Stimulated activated CD4-positive, alpha-beta T cell treated with anti-CD3 and anti-CD28 coated beads, Interleukin-2, amount 100 ng/mL, for 24 hours (primary cell): Measurements from ENCODE around the gene FBXW5.

Experiments
- DNase-seq, 2 donors: peaks; one replicate each; pipeline ENCODE4 v3.0.0-alpha.2; 2020

Gene FBXW5

GRCh38 chr9:136931611-136932130, 12.9 kb downstream of the FBXW5 start:
- DNase-seq: no peak

- no peak for DNase-seq
Measured at GRCh38 chr9:136930014-136930413, 14.5 kb downstream of the FBXW5 start.

- no peak for DNase-seq
Measured at GRCh38 chr9:136928591-136928990, 15.9 kb downstream of the FBXW5 start.

DNA sequence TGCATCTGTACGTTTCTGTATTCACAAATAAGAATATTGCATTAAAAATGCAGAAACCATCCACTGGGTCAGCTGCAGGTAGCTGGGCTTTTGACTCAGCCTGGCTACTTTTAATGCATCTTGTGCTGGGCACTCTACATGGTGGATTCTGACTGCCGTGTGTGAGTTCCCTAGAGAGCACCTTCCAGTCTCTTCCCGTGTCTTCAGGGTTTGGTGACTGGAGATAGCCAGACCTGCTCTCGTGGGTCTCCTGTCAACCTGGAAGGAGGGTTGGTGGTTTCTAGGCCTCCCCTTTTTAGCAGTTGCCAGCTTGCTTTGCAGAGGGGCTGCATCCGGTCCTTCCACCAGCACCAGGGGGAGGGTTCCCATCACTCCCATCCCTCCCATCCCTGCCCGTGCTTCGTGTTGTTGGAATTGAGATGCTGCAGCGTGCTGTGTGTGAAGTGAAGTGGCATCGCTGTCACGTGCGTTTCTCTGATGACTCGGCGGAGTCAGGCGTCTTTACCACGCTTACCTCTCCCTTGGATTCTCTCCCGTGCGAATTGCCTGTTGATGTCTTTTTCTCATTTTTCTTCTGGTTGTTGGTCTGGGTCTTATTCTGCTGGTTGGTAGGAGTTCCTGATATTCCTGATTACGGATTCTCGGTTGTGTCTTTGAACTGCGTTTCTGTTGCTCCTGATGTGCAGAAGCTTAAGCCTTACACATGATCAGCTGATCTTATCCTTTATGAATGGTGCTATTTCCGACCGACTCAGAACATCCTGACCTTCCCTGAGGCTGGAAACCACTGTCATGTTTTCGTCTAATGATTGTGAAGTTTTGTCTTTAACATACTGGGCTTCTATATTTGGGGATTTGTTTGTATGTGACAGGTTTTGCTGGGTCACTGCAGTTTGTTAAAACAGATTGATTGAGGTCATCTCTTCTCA, 16.9 kb downstream of the FBXW5 start:
- DNase-seq: no peak

DNA sequence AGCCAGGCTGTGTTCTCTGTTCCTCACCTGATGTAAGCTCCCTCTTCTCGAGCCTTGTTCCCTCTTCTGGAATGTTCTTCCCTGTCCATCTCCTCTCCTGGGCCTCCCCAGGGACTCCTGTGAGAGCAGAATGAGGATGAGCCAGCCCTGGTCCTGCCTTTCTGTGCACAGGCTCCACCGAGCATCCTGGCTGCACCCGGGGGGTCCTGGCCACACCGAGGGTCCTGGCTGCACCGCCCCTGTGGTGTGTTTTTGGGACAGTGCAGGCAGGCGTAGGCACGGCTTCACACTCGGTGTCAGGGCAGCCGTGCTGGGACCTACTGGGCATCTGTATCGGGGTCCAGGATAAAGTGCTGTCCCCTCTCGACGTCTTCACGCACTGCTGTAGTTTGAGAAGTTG, 17.8 kb downstream of the FBXW5 start:
- no peak for DNase-seq

GRCh38 chr9:136926154-136926704, 18.3 kb downstream of the FBXW5 start:
- no peak for DNase-seq

- no peak for DNase-seq
Measured at GRCh38 chr9:136925414-136926153, 19.0 kb downstream of the FBXW5 start.

- DNase-seq: no peak
Measured at GRCh38 chr9:136923881-136924280, 20.7 kb downstream of the FBXW5 start.

GRCh38 chr9:136922540-136922939, 22.0 kb downstream of the FBXW5 start:
- DNase-seq: no peak

DNA sequence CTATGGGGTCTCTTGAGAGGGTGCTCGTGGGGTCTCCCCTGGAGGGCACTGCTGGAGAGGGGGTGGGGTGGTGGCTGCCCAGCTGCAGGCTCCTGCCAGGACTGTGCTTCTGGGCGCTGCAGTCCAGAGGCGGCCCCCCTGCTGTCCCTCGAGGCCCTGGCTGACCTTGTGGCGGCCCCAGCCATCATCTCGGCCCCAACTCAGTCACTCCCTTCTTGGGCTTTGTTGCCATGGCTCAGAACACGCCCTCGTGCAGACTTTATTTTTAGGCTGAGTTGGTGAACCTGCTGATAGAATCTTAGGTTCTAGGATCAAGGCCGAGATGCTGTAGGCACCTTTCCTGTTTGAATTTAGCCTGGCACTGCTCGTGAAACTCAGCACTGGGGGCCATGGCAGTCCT, 22.8 kb downstream of the FBXW5 start:
- no peak for DNase-seq

GRCh38 chr9:136921307-136921706, 23.2 kb downstream of the FBXW5 start:
- DNase-seq: no peak

GRCh38 chr9:136920734-136921231, 23.8 kb downstream of the FBXW5 start:
- no peak for DNase-seq

DNA sequence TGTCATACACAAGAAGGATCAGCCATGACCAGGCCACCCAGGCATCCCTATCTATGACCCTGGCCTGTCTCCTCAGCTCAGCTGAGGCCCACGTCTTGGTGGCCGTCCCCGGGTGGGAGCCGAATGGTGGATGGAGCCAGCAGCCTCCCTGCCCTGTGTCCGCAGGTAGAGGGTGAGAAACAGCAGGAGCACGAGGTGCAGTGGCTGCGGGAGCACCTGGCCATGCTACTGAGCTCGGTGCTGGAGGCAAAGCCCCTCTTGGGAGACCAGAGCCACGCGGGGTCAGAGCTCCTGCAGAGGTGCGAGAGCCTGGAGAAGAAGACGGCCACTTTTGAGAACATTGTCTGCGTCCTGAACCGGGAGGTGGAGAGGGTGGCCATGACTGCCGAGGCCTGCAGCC, 24.5 kb downstream of the FBXW5 start:
- no peak for DNase-seq

DNA sequence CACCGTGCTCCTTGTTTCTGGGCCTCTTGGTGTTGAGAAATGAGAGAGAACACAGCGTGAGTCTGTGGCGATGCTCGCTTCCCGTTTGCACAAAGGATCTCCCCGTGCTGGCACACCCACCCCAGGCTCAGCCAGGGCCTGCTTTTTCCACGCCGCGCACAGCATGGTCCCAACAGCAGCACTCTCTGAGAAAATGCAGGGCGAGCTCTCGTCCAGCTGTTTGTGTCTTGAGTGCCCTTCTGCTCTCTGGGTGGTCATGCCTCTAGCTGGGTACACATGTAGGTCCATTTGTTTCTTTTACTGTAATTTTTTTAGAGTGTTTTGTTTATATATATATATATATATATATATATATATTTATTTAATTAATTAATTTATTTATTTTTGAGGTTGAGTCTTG, 26.6 kb downstream of the FBXW5 start:
- no peak for DNase-seq

DNA sequence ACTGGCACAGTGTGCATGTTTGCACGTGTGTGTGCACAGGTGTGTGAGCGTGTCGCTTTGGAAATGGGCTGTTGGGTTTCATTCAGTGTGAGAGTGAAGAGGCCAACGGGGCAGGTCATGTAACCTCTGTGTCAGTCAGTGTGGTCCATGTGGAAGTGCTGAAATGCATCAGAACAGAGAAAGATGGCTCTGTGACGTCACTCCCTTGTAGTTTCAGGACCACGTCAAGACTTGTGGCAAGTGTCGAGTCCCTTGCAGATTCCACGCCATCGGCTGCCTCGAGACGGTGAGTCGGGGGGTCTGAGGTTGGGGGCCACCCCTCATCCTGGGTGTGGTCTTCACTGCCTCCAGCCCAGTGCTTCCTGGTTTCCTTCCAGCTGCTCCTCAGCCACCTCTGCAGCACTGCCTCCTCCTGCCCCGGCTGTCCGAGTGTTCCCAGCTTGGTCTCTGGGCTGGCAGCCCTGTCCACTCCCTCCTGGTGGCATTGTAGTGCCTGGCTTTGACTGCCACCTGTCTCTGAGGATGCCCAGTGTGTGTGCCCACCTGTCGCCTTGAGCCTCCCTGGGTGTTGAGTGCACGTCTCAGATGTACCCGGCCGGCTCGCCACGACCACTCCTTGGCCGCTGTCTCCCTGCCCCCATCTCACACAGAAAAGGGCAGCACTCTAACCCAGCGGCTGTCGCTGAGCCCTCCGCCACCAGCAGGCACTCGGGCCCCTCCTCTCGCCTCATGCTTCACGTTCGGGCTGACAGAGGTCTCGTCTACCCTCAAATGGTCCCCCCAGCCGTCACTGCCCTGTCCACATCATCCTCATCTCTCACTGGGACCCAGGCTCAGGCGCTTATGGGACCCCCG, 28.0 kb downstream of the FBXW5 start:
- no peak for DNase-seq

DNA sequence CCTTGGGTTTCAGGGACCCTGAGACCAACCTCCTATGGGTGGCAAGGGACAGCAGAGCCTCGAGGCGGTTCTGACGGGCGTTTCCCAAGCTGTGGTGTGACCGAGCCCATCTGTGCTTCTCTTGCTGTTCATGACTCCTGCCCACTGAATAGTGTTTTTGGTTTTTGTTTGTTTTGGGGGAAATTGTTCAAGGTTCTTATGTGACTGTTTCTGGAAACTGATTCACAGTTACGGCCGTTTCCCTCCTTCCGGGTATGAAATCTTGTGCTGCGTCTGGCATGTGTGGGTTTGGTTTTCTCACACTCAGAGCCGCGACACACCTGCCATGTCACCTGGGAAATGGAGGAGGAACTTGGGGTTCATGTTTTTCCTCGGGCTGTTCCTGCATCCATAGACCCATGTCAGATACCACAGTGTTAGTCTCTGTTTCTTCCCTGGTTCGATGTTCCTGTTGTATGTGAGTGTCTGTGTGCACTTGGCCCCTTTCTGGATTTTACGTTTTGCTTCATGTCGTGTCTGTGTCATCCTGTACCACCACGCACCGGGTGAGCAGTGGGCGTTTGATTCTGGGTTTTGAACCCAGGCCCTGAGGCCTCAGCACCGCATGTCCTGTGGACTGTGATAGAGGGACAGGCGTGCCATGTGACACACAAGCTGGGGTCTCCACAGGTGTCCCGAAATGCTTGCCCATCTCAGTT, 28.8 kb downstream of the FBXW5 start:
- no peak for DNase-seq

DNA sequence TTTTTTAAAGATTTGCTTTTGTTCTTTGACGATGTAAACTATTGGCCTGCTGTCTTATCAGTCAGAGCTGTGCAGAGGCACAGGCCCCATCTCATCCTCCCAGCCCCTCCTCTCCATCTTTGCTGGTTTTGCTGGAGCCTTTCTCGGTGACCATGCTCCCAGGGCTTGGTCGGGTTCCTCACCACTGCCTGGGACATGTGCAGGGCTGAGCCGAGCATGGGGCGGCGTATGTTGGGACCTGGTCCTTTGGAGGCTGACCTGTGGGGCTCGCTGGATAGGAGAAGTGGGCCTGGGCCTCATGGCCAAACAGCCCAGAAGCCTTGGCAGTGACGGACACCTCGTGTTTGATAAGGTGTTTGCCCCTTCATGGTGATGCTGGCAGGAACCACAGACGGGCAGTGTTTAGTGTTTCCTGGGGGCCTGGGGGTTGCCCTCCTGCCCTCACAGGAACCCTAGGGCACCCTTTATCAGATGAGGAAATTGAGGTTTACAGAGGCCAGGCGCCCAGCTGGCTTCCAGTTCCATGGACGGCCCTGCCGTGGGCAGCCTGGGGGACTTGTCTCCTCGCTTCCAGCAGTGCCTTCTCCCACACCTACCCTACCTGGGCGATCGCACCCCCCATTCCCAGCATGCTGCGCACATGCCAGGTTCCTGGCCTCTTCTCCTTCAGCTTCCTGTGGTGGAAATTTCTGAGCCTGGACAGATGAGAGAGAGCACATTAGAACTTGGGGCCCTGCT, 30.7 kb downstream of the FBXW5 start:
- DNase-seq: no peak

DNA sequence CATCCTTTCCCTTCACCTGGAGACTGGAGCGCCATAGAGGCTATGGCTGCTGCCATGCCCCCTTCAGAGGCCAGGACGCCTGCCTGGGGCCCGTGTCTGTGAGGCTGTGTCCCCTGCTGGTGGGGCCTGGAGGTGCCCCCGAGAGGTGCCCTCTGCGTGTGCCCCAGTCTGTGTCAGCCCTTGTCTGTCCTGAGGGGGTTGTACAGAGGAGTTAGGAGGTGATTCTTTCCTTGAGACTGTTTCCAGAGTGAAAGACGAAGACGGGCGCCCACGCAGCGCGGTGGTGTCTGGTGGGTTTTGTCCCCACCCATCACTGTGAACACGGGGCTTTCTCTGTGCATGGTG, 33.7 kb downstream of the FBXW5 start:
- DNase-seq: no peak

DNA sequence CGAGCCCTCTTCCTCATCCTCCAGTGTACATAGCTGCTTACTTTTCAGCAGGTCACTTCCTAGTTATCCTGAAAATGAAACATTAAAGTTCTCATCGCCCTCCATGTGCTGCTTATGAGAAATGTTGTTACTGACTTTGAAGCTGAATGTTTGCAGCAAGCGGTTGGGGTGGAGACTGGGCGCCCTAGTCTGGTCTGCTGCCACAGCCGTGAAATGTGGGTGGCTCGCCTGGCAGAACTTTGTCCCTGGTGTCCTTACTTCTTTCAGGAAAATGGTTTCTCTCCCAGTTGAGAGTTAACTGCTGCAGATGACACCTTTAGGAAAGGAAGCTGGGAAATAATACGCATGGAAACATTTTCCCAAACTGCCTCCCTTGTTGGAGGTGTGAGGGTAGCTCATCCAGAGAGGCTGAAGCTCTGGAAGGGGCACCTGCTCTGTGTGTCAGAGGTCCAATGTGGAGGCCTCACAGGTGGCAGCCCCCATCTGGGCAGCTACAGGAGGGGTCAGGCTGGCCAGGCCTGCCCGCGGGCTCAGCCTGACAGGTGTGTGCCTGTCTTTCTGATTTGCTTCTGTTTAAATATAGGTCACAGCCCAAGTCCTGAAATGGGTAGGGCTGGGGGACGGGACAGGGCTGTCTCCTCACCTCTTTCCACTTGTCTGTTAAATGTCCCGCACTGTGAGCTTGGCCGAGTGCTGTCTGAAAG, 34.2 kb downstream of the FBXW5 start:
- DNase-seq: no peak
